ENCODE data around the gene TSPAN5.

DNA sequence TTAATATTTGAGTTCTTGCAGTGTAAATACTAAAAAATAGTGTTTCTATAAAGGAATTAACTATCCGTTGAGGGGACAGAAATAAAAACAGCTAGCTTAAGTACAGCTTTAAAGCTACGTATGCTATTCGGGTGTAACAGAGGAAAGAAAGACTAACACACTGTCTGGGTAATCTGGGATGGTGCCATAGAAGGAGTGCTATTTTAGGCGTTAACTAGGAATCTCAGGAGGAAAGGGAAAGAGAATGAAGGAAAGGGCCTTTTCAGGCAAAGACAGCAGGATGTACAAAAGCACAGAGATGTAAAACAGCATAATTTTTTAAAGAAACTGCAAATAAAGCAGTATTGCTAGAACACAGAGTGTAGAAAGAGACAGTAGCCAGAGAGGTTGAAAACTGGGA, 235.4 kb downstream of the TSPAN5 start:
- TF ChIP-seq, protein P1, sequence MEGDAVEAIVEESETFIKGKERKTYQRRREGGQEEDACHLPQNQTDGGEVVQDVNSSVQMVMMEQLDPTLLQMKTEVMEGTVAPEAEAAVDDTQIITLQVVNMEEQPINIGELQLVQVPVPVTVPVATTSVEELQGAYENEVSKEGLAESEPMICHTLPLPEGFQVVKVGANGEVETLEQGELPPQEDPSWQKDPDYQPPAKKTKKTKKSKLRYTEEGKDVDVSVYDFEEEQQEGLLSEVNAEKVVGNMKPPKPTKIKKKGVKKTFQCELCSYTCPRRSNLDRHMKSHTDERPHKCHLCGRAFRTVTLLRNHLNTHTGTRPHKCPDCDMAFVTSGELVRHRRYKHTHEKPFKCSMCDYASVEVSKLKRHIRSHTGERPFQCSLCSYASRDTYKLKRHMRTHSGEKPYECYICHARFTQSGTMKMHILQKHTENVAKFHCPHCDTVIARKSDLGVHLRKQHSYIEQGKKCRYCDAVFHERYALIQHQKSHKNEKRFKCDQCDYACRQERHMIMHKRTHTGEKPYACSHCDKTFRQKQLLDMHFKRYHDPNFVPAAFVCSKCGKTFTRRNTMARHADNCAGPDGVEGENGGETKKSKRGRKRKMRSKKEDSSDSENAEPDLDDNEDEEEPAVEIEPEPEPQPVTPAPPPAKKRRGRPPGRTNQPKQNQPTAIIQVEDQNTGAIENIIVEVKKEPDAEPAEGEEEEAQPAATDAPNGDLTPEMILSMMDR (optimal IDR thresholded peaks at IDR 0.05 in 1 of 3, IDR thresholded peaks at IDR 0.05 in 1 of 3, conservative IDR thresholded peaks at IDR 0.05 in 1 of 3; ENCODE audit: extremely low read depth in 1 of 3, insufficient read depth in 2 of 3, low read length in 3 of 3): no peak
- TF ChIP-seq EZH2 (IDR thresholded peaks at IDR 0.05; ENCODE audit: low read length): no peak
